OCI-LY7 (cell line): Measurements from ENCODE around the gene SEMA3G.

Experiments used
- CTCF ChIP-seq: fragments of 200-600 bp; sonication (generic); conservative IDR thresholded peaks from 2 replicates; pipeline ENCODE4 v1.5.1; 2014; ENCODE audit warnings: mild to moderate bottlenecking, antibody characterized with exemption, low read length, moderate library complexity, mixed read lengths
- EZH2phosphoT487 ChIP-seq: fragments of 200-600 bp; sonication (generic); IDR thresholded peaks from 2 replicates; pipeline ENCODE4 v1.6.1; 2018; ENCODE audit warnings: low read depth, borderline replicate concordance, mild to moderate bottlenecking, mixed run types, antibody characterized with exemption, low read length, moderate library complexity, mixed read lengths

- TF ChIP-seq EZH2phosphoT487 (no peak), CTCF (no peak)
Observed at GRCh38 chr3:52470920-52471319, 26.0 kb upstream of the SEMA3G start.
